ENCODE results near the gene MDM1.

Gene MDM1

DNA sequence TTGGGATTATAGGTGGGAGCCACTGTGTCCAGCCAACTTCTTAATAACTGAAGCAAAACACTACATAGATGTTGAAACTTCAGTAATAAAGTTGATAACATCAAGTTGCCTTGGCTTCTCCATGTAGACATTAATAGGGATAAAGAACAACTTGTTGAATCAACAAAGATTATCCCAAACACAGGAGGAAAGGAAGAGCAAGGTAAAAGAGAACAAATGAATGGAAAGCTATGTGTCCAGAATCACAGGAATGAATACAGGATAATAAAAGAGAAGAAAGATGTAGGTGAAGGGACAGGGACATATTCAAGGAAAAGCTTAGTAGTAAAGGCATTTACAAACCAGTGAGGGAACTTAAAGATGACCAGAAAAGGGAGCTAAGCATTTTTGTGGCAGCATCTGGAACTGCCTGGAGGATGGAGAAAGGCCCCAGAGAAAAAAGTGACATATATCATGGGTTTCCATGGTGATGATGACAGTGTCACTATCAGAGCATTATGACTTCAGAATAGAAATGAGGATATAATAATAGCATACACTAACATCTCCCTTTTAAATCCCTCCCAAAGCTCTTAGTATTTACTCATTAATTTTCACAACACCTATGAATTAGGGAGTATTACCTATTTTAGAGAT is 24.0 kb upstream of the MDM1 start:
- no peak for DNase-seq

GRCh38 chr12:68354977-68355541 is 22.9 kb upstream of the MDM1 start:
- no peak for DNase-seq

DNA sequence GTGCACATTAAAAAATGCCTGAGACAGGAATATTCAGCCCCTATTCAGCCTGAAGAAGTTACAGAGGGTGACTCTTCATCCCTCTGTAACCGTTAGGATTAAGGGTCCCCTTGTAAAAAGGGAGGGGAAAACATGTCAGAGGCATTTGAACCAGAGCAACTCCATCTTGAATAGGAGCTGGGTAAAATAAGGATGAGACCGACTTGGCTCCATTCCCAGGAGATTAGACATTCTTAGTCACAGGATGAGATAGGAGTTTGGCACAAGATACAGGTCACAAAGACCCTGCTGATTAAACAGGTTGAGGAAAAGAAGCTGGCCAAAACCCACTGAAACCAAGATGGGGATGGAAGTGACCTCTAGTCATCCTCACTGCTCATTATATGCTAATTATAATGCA is 19.9 kb upstream of the MDM1 start:
- no peak for DNase-seq

DNA sequence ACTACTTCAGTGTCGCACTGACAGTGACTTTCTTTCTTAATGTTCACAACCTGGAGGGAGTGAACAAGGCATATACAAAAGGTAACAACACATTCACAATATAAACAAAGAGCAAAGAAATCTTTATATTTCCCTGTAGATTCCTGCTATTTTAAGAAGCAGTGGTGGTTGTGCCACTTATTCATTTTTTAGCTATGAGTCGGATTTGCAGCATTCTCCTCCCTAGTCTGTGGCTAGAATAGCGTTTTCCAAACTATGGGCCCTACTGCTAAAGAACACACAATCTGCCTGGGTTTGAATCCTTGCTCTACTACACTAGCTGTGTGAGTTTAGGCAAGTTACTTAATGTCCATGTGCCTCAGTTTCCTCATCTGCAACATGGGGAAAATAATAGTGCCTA is 18.6 kb upstream of the MDM1 start:
- no peak for DNase-seq

DNA sequence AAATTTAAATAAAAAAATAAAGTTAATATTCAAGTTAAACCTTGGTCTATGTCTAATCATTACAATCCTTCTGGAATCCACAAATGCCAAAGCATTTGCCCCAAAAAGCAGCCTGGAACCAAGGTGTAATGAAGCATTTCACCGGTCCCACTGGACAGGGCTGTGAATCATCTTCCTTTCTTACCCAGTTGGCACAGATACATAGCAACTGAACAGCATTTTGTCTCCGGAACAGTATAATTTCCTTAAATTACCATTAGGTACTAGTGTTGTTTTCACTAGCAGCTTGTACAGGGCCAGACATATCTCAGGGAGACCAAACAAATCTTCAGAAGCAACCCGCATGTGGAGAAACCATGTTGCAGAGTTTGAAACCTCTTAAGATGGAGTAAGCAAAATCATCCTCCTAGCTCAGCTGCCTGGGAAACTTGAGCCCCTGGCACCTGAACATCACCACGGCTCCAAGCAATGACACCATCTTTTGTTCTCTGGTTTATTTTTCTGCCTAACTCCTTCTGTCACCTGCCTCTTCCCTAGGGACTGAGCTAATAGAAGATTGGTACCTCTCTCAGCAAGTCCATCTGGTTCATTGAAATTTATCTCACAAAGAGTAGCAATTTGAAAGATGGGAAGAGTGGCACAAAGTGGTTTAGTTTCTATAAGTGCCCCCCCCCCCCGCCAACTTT is 17.9 kb upstream of the MDM1 start:
- no peak for DNase-seq

DNA sequence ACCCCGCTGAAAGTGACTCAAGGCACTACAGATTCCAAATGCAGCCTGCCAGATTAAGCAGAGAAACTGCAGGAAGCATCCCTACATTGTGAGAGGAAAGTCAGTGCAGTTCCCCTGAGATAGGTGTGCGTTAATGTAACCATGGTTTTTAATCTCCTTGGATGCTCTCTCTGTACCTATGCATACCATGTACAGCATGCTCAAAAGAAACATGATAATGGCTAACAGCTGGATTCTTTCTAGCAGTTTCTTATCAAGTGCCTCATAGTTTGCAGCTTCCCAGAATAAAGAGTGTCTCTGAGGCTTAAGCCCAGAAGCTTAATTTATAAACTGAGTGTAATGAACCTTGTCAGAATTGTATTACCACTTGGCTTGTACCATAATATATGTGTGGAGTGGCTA is 17.1 kb upstream of the MDM1 start:
- no peak for DNase-seq

- no peak for DNase-seq
These were observed 16.3 kb upstream of the MDM1 start for GRCh38 chr12:68348419-68348818.

GRCh38 chr12:68345763-68346162 is 13.6 kb upstream of the MDM1 start:
- no peak for DNase-seq

DNA sequence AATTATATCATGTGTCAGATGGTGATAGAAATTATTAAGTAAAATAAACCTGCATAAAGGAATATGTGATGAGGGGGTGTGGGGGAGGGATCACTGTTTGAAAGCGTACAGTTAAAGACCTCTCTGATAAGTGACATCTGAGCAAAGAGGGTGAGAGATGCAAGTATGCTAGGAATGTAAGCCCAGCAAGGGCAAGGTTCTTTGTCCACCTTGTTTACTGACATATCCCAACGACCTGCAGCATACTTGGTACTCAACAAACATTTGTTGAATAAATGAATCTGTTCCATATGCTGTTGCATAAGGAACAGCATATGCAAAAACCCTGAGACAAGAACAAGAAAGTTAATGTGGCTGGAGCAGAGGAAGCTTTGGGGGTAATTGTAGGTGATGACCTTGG is 12.0 kb upstream of the MDM1 start:
- DNase-seq: no peak

DNA sequence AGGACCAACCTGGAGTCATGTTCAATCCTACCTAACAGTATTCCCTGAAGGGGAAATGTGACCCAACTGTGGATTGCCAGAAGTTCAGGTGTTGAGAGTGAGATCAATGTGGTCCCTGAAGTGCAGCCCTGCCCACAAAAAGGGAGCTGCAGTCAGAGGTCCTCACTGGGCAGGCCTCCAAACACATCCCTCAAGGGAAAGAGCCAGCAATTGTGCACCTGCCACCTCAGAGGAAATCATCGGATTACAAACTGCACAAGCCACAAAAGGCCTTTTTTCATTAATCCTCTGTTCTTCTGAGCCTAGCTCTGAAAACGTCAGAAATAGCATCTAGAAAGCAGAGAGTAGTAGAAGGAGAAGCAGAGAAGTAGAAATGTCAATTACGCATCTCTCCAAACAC is 10.8 kb upstream of the MDM1 start:
- DNase-seq: no peak

DNA sequence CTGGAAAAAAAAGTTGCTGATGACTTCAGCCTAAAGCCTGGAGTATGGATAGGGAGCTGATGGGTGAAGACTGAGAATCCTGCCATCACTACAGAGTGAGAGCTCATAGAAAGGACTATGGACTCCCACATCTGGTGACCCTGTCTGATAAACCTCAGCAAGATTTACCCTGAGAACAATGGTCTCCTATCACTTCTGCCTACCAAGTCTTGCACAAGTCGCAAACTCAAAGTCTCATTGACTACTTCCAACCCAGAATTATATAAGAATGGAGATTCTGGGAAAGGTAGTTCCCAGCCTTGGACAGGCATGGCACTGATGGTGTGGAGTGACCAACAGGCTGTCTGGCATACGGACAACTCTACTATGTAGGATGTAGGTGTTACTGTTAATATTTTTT is 9.7 kb upstream of the MDM1 start:
- DNase-seq: no peak

DNA sequence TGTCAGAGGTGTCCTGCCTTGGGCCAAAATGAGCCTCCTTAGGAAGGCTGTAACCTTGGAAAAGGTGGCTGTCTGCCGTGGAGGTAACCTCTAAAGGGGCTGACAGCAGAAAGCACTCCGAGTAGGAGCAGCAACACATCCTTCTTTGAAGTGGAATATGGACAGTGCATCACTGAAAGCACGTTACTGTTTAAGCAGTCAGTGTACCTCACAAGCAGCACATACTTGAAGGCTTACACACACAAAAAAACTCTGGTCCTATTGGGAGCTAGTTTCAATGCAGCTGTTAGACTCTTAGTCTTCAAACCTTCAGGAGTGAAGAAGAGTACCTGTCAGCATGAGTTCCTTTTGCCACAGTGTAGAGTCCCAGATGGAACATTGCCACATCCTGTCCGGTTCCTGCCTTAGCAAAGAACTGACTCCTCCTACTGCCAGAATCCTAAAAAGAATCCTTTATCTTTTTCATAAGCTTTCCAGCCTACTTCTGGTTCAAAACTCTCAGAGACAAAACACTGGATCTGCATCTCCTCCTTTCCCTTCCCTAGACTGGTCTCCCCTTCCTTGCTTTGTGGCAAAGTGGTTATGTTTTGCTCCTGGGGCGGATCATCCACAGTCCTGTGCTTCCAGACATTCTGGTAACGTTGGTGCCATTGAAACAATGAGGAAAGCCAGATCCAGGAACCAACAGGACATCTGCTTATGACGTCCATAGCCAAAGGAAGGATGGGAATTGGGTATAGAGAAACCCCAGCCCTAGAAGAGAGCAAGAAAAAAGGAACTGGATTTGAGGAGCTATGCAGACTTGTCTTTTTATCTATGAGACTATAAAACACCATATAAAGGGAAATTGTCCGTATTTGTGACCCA is 8.5 kb upstream of the MDM1 start:
- DNase-seq: no peak

DNA sequence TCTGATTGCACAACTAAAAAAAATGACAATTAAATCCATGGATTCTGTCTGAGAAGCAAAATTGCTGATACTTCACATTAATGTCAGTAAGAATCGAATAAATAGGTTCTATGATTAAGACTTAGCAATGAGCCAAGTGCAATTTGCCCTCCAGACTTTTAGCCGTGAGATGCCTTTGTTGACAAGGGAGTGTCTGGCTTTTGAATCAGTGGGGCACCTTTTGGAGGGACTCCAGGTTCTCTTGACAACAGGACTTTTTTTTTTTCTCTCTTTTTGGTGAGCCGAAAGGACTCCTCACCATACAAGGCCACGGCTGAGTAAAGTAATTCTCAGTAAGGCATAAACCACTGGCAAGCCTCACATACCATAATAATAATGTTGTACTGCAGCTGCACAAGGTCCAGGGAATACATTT is 4.7 kb upstream of the MDM1 start:
- no peak for DNase-seq

DNA sequence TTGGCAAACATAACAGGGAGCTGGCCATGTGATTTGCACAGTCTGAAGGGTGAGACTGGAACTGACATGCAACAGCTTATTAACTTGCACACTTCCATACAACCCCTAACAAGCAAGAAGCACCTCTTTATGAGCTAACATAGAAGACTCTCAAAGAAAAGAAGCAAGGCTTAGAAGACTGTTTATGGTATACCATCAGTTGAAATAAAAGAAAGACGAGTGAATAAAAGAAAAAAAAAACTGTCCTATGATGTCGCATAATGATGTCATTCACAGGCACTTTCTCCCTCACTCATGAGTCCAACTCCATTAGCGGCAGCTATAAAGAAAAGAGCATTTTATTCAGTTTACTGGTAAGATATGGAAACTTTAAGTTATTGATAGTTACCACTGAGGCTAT is 3.3 kb upstream of the MDM1 start:
- DNase-seq: no peak

- DNase-seq: no peak
These were observed 2.0 kb upstream of the MDM1 start for GRCh38 chr12:68334132-68334531.

GRCh38 chr12:68332728-68333630 is 817 bp upstream of the MDM1 start:
- no peak for DNase-seq

- no peak for DNase-seq
These were observed 678 bp downstream of the MDM1 start for GRCh38 chr12:68331500-68331868.

- DNase-seq: no peak
These were observed 4.3 kb downstream of the MDM1 start for GRCh38 chr12:68327896-68328295.

DNA sequence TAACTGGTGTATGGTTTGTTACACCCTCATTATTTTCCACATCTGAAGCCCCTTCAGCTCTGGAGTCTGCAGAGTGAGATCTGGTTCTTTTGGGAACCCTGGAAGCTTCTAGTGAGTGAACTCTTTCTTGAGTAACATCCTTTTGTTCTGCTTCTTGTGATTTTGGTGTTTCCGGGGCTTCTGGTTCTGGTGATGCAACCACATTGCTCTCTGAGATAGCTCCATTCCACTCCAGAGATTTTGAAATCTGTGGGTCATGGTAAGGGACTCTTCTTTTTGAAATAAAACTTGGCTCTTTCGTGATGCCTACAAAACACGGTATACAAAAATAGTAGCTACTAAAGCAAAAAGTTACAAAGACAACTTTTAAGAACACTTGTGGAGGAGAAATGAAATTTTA is 5.4 kb downstream of the MDM1 start:
- no peak for DNase-seq

- DNase-seq: no peak
These were observed 6.2 kb downstream of the MDM1 start for GRCh38 chr12:68325966-68326365.

DNA sequence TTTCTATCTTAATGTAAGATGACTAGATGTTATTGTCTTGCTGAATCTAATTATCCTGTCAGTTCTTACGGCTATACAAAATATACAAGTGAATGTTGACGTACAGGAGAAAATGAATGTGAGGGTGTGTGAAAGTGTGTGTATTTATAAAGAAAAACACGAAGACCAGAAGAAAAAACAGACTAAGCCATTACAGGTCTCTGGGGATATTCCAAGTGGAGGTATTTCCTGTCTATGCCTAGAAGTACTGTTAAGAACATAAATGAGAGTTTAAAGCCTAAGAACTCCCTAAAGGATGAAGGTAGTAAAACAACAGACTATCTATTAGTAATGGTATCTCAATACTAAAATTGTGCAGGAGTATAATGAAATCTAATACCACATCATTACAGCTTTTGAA is 7.6 kb downstream of the MDM1 start:
- no peak for DNase-seq

DNA sequence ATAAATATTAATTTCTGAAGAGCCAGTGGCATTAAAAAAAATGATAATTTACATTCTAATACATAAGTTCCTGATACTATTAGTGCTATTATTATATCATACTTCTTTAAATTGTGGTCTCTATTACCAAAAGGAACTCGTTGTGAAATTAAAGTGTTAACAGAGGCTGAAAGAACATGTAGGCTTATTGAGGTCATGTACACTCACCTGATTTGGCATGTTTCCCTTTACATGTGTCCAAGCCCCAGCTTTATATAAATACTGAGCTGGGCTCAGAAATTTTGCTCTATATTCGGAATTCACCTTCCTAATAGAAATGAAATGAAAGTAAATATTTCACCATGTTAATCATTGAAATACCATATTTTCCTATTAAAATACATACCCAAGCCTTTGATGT is 11.0 kb downstream of the MDM1 start:
- DNase-seq: no peak
